Measurements from ENCODE around the gene CCNK. TPM values are rescaled to one million over a fixed set of nuclear protein-coding genes. Genes with fewer than 3 reads are reported as not detected.

Gene CCNK
- 9.0 and 20.2 TPM in 2 replicates for total RNA-seq (2014; rRNA removed; shearing (Covaris generic))

DNA sequence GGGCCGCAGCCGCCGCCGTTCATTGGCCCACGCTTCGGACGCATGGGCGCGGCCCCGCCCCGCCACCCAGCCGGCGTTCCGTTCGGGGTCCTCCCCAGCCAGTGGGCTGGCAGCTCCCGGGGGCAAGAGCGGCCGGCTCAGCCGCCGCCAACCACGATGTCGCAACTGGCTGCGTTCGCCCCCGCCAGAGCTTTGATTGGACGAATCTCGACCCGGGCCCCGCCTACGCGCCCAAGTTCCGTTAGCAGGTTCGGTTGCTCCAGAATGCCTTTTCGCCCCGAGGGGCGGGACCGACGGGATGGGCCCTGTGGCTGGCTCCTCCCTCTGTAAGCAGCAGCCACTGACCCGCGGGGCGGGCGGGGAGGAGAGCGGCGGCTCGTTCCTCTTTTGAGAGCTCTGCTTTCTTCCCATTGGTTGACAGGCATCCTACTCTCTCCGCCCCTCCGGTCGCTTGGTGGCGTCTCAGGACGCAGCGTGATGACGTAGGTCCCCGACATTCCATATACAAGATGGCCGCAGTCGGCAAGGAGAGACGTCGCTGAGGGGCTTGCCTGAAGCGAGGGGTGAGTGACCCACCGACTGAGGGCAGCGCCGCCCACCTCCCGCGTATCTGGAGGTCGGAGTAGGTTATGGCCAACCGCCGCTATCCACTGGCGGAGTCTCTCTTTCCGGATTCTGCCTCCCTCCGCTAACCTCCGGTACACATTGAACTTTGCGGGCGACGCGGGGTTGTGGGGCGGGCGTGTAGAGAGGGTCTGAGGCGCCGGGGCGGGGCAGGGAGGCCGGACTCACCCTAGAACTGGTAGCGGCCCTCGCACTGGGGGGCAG, at the start of gene CCNK:
TSS of gene CCNK (plus strand) at position 493 of the 828 bp plus-strand sequence. CDS start 11,269 bp downstream, outside the sequence.

DNA sequence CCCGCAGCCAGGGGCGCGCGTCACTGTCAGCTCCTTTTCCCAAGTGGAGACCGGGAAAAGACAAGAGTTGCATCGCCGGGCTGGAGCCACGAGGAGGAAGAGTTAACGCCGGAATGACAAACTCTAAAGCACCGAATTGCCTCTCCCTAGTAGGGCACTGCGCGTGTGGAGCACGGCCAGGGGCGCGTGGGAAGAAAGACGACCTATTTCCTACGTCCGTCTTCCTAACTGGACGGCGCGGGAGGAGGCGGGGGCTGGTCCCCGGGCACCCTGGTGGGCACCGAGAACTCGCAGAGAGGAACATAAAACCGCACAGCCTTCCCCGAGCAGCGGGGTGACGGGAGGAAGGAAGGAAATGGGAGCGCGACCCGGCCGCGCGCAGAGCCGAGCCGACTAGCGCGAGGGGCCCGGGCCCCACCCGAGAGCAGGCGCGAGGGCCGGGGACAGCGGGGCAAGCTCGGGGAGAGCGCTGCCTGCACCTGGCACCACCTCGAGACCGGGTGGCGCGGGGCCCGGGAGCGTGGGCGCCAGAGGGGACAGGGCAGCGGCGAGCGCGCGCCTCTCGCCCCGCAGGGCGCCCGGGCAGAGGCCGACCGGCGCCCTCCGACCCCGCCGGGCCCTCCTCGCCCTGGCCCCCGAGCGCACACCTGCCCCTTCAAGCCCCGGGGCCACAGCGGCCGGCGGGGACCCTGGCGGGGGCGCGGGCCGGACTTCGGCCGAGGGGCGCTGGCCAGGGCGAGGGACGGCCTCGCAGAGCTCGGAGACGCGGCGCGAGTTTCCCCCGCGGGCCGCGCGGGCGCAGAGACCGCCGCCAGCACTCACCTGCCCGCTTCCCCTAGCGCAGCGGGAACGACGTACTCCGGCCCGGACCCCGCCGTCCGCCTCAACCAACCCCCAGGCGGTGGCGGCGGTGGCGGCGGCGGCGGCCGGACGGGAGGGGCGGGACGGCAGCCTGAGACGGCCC, 1.0 kb upstream of the CCNK start, which contains the start of gene SETD3:
TSS of gene SETD3 (minus strand) at position 954 of the 964 bp plus-strand sequence. CDS start 15,054 bp downstream, outside the sequence.

Small RNA genes lying within 50 kb of the gene (small RNA-seq; reads per million reads assigned to genes)
- not detected for gene RNU6-91P

Other genes with a start within 250 kb of the CCNK start
- 0.11 and 0.13 TPM in 2 replicates for gene BCL11B, start 209.2 kb upstream of the CCNK start, total RNA-seq (2014; rRNA removed; shearing (Covaris generic))
- 27.8 and 27.9 TPM in 2 replicates for gene SETD3, start 550 bp upstream of the CCNK start, total RNA-seq (2014; rRNA removed; shearing (Covaris generic))
- gene CCDC85C, start 122.8 kb downstream of the CCNK start, total RNA-seq (2014; rRNA removed; shearing (Covaris generic)) = 6.3 and 7.3 TPM in 2 replicates
- gene HHIPL1, start 163.7 kb downstream of the CCNK start, total RNA-seq (2014; rRNA removed; shearing (Covaris generic)) = not detected in 2 replicates
- 0.03 TPM in 1 of 2 replicates, not detected in the other for gene CYP46A1, start 202.9 kb downstream of the CCNK start, total RNA-seq (2014; rRNA removed; shearing (Covaris generic))

Data from A375 (cell line).